ENCODE data around the gene NTMT1.

NTMT1 gene

GRCh38 chr9:129612815-129613519, 13.0 kb upstream of the NTMT1 start:
- no peak for FAIRE-seq
- no peak for DNase-seq (ENCODE audit: extremely low spot score, insufficient read length, low read depth)

DNA sequence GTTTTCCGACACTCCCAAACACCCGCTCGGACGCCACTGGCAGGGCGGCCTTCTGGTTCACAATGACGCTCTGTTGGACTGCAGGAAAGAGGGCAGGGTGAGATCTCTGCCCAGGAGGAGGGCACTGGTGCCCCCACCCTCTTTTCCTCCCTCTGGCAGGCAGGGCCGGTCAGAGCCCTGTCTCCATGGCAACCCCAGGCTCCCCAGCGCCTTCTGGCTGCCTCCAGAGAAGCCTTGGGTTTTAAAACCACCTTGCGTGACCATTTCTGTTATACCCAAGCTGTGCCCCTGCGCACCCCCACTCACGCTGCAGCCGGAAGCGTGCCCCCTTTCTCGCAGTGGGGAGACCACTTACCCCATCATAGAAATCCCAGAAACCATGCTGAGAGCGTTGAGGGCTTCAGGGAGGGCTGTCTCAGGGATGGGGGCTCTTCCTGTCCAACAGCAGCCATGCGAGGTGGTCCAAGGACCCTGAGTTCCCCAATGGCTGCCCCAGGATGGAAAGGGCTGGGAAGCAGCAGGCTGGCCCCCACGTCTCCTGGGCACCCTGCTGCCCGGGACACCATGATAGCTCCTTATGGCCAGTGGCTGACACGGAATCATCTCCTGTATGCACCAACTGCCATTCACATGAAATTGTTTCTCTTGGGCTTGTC, 12.3 kb upstream of the NTMT1 start:
- no peak for FAIRE-seq
- DNase-seq (ENCODE audit: extremely low spot score, insufficient read length, low read depth): no peak

DNA sequence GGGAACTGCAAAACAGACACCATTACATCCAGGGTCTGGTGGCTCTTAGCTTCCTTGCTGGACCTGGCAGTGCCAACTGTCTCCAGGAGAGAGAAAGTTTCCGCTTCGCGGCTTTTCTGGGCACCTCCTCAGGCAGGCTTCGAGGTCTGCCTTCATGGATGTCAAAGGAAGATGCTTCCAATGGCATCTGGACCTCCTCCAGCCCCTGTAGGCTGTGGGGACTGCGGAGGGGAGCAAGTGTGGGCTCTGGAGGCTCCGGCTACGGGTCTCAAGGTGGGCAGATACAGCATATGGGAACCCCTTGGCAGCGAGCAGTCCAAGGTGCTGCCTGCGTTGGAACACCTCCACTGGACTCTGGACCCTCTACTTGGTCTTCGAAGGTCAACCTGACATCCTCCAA, 11.0 kb upstream of the NTMT1 start:
- FAIRE-seq: no peak
- DNase-seq (ENCODE audit: extremely low spot score, insufficient read length, low read depth): no peak

GRCh38 chr9:129615407-129616285, 10.3 kb upstream of the NTMT1 start:
- DNase-seq (ENCODE audit: extremely low spot score, insufficient read length, low read depth) (no peak), FAIRE-seq (no peak)

GRCh38 chr9:129617167-129617566, 8.8 kb upstream of the NTMT1 start:
- FAIRE-seq: no peak
- no peak for DNase-seq (ENCODE audit: extremely low spot score, insufficient read length, low read depth)

DNA sequence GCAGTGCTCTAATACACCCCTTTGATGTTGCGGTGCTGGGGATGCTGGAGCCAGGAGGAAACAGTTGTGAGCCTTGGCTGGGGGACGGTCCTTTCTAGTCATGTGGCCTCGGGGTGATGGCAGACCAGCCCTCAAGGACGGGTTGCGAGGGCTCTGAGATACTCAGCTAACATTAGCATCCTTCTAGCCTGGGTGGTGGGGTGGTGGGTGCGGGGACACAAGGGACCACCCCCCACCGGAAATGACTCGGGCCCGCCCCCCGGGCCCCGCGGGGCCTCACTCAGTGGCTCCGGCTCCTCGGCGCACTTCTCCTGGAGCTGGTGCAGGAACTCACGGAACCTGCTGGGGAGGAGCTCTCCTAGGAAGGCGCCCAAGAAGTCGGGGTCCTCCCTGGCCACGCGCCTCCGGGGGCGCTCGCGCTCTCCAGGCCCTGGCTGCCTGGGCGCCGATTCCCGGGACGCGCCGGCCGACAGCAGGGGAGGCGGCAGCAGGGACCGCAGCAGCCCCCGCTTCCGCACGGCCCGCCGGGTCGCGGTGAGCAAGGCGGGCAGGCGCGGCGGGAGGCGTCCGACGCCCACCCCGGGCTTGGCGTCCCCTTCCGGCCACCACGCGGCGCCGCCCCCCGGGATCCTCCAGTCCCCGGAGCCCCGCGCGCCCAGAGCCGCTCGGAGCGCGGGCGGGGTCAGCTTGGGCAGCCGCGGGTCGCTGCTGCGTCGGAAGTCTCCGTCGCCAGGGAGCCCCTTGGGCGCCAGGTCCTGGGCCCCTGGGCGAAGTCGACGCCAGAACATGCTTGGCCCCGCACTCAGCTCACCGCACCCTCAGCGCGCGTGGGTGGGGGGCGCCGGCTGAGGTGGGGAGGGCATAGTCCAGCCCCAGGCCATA, 5.9 kb upstream of the NTMT1 start:
- FAIRE-seq: no peak
- DNase-seq (ENCODE audit: extremely low spot score, insufficient read length, low read depth): no peak

- FAIRE-seq (no peak), DNase-seq (ENCODE audit: extremely low spot score, insufficient read length, low read depth) (no peak)
Measured at GRCh38 chr9:129620669-129621295, 5.2 kb upstream of the NTMT1 start, which contains the start of gene C9orf50. Gene C9orf50 (minus strand): TSS chr9:129621101. CDS start chr9:129620574, 527 bp downstream.

DNA sequence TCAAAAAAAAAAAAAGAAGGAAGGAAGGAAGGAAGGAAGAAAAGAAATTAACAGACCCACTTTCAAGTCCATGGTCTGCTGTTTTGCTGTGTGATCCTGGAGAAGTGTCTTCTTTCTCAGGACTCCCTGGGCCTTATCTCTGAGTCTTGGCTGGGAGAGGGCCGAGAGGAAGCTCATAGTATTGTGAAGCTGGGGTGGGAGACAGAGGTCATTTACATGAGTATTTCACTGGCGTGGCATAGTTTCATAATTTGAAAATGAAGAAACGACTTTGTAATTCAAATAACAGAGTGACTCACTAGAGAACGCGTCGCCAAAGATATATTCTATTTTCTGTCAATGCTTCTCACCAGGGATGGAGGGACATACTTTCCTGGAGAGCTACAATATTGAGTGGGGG, 2.6 kb upstream of the NTMT1 start:
- DNase-seq (ENCODE audit: extremely low spot score, insufficient read length, low read depth) (no peak), FAIRE-seq (no peak)

DNA sequence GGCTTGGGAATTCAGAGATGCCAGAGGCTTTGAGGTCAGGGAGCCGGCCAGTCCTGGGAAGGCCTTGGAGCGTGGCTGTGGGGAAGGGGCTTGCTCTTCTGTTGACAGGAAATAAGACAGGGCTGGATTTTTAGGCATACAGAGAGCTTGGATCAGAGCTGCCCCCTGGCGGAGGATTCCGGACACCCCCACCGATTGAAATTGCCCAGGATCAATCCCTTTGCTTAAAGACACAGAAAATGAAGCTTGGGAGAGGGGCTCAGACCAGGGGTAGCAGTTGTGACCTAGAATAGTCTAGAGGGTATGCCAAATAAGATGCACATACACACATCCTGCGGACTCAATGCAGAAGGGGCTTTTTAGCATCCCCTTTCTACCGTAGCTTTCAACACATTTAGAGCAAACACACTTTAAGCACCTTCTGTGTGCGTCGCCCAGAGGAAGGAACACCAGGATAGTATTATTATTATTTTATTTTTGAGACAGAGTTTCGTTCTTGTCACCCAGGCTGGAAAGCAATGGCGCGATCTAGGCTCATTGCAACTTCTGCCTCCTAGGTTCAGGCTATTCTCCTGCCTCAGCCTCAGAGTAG, 1.7 kb upstream of the NTMT1 start:
- peak; percentile 65 for FAIRE-seq
- DNase-seq (ENCODE audit: extremely low spot score, insufficient read length, low read depth): no peak

DNA sequence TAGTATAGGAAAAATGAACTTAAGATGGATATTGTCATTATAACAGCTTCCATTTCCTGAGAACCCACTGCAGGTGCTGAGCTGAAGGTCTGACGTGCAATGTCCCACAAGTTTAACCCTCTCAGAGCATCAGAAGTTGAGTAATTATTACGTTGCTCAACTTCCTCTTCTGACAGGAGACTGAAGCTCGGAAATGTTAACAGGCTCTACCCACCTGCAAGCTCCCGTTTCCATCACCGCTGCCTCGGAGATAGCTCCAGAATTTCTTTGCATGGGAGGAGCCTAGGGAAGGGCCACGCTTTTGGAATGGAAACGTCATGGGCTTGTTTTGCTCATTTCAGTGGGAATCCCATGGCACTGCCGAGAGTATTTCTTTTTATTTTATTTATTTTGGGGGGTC, 1.0 kb upstream of the NTMT1 start:
- DNase-seq (ENCODE audit: extremely low spot score, insufficient read length, low read depth) (no peak), FAIRE-seq (peak; percentile 60)

DNA sequence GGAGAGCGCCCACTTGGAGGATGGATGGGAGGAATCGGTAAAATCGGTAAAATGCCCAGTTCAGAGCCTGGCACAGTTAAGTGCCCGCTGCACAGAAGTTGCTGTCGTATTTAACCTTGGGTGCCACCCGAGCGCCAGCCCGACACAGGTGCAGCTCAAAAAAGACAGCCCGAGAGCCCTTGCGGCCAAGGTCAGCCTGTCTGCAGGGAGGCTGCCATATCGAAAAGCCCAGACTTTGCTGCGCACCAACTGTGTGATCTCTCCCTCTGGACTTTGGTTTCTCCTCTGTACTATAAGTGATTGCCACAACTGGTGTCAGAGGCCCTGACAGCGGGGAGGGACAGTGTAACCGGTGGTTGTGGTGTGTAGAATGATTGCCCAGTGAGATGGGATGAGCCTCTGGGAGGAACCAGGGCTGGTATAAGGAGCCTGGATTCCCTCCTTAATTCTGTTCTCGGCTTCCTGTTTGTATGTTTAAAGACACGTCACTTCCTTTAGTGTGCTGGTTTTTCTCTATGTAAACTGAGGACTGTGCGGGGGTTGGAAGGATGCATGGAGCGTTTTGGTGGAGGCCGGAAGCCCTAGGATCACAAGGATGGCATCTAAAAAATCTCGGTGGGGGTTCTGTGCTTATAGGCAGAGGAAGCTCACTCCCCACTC, 792 bp downstream of the NTMT1 start:
- FAIRE-seq (no peak), DNase-seq (ENCODE audit: extremely low spot score, insufficient read length, low read depth) (no peak)

DNA sequence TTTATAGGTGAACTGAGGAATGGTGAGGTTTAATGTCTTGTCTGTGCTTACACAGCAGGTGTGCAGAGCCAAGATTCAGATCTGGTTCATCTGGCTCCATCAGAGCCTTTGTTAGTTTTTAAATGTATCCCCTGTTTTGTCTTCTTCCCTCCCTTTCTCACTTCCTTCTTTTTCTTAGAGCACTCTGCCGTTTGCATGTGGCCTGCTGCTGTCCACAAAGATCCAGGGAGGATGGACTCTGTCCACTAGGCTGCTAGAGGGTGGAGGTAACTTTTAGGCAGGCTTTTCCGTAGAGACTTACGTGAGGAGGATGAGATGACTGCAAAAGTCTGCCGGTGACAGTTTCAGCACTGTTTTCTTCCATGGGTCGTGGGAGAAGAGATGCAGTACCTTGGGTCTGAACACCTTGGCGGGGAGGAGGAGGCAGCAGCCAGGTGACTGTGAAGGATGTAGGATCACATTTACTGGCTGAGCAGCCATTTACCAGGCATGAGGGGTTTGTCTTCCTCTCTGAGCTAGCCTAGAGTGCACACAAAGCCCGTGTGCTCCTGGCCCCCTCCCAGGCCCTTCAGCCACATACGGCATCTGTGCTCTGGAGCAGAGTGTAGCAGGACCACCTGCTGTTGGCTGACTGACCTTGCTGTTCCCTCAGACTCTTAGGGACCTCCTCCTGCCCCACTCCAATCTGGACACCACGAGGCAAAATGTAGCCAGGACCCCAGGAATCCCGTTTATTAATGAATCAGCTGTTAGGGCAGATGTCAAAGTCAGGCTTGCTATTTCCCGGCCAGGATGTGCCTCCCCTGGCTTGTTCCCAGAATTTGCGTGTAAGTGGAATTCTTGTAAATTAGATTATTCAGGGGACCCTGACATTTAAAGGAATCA, 1.8 kb downstream of the NTMT1 start:
- FAIRE-seq: no peak
- no peak for DNase-seq (ENCODE audit: extremely low spot score, insufficient read length, low read depth)

DNA sequence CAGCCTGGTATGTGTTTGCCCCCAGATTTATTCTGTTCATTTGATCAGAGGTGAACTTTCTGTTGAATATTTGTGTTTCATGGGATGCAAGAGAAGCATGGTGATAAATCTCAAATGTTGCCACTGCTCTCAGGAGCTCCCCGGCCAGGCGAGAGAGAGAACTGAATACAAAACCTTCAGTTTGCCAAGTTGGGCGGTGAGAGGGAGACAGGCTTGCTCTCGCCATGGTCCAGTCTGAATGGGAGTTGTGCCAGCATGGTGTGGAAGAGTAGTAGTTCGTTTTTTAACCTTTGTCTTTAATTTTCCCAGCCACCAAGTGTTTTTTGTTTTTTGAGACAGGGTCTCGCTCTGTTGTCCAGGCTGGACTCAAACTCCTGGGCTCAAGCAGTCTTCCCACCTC, 2.7 kb downstream of the NTMT1 start:
- no peak for FAIRE-seq
- no peak for DNase-seq (ENCODE audit: extremely low spot score, insufficient read length, low read depth)

- FAIRE-seq: no peak
- no peak for DNase-seq (ENCODE audit: extremely low spot score, insufficient read length, low read depth)
Measured at GRCh38 chr9:129629251-129629820, 3.4 kb downstream of the NTMT1 start.

- no peak for FAIRE-seq
Measured at GRCh38 chr9:129630967-129631673, 5.2 kb downstream of the NTMT1 start.

GRCh38 chr9:129631674-129632129, 5.7 kb downstream of the NTMT1 start:
- FAIRE-seq: no peak
- DNase-seq (ENCODE audit: extremely low spot score, insufficient read length, low read depth): no peak

More at GRCh38 chr9:129630967-129631673, 5.2 kb downstream of the NTMT1 start:
- no peak for DNase-seq (ENCODE audit: extremely low spot score, insufficient read length, low read depth)

- no peak for FAIRE-seq
- DNase-seq (ENCODE audit: extremely low spot score, insufficient read length, low read depth): no peak
Measured at GRCh38 chr9:129632460-129632859, 6.5 kb downstream of the NTMT1 start.
